K562 (cell line): ENCODE results near the gene DIP2A. TPM values are rescaled to one million over a fixed set of nuclear protein-coding genes. Genes with fewer than 3 reads are reported as not detected.

Experiments used
- ILF3 ChIP-seq: fragments of 450-650 bp; IDR thresholded peaks from 2 replicates; pipeline ENCODE4 v1.6.1; 2018; ENCODE audit warnings: antibody characterized with exemption, mild to moderate bottlenecking, moderate library complexity, borderline replicate concordance
- ILK ChIP-seq: fragments of 450-650 bp; IDR thresholded peaks from 2 replicates; pipeline ENCODE4 v1.6.1; 2016; ENCODE audit warnings: missing genetic modification characterization, low read depth, mild to moderate bottlenecking, missing compliant biosample characterization, moderate library complexity, borderline replicate concordance
- KAT8 ChIP-seq: fragments of 450-650 bp; IDR thresholded peaks from 2 replicates; pipeline ENCODE4 v1.6.1; 2016; ENCODE audit warnings: low read depth, mild to moderate bottlenecking
- LCOR ChIP-seq: sonication (generic); formaldehyde crosslinking; IDR thresholded peaks from 2 replicates; pipeline ENCODE4 v1.8.0; 2022; ENCODE audit warnings: mild to moderate bottlenecking, missing genetic modification reagents
- PTBP1 ChIP-seq: fragments of 200-400 bp; formaldehyde crosslinking; IDR thresholded peaks from 2 replicates; pipeline ENCODE4 v1.6.1; 2017; ENCODE audit warnings: low read depth, low read length
- RAD21 ChIP-seq, 2 experiments: fragments of 250-450 bp in 1 of 2; fragments of 450-650 bp in 1 of 2; sonication (Bioruptor Pico) in 1 of 2; formaldehyde crosslinking in 1 of 2; IDR thresholded peaks in 1 of 2; conservative IDR thresholded peaks in 1 of 2; 2 replicates each; pipeline versions ENCODE4 v1.4.0 to v1.8.0; 2020 to 2022; ENCODE audit warnings: mild to moderate bottlenecking in 2 of 2, moderate library complexity in 1 of 2
- SMARCB1 ChIP-seq: IDR thresholded peaks from 2 replicates; pipeline ENCODE4 v1.6.1; 2011; ENCODE audit warnings: improper control_type of control experiment, low read depth; ENCODE audit not compliant: insufficient read length
- SRSF9 ChIP-seq: fragments of 200-400 bp; formaldehyde crosslinking; IDR thresholded peaks from 2 replicates; pipeline ENCODE4 v1.6.1; 2017; ENCODE audit warnings: low read depth, low read length, borderline replicate concordance
- TBP ChIP-seq: optimal IDR thresholded peaks from 2 replicates; pipeline ENCODE3; 2011; ENCODE audit warnings: low read depth, low read length, improper control_type of control experiment
- ZC3H8 ChIP-seq: fragments of 450-650 bp; IDR thresholded peaks from 2 replicates; pipeline ENCODE4 v1.6.1; 2017
- ZFPM2 ChIP-seq: fragments of 250-450 bp; sonication (Bioruptor Pico); IDR thresholded peaks from 2 replicates; pipeline ENCODE4 v1.5.1; 2022; ENCODE audit warnings: mild to moderate bottlenecking
- ZFX ChIP-seq: sonication (generic); formaldehyde crosslinking; IDR thresholded peaks from 2 replicates; pipeline ENCODE4 v1.8.0; 2022; ENCODE audit warnings: mild to moderate bottlenecking, missing genetic modification reagents, moderate library complexity
- ZNF316 ChIP-seq: fragments of 450-650 bp; IDR thresholded peaks from 2 replicates; pipeline ENCODE4 v1.6.1; 2016
- ZNF583 ChIP-seq: fragments of 250-450 bp; sonication (Bioruptor Pico); IDR thresholded peaks from 2 replicates; pipeline ENCODE4 v1.4.0; 2020
- polyA plus RNA-seq, 8 experiments: library from polyadenylated mRNA; depleted of rRNA in 4 of 8; stranded (reverse) in 5 of 8; unstranded in 3 of 8; fragments of >200 nt; fragmentation: Nextera tagmentation in 2 of 8; fragmentation: Illumina TruSeq in 1 of 8; extraction: Ambion mirVana in 2 of 8; extraction: Trizol in 1 of 8; gene quantifications; 2 replicates each; pipeline versions ENCODE4 v1.2.1 to v1.2.3, GENCODE V29; 2011 to 2014; ENCODE audit warnings: inconsistent platforms in 1 of 8, missing spikeins in 1 of 8
- total RNA-seq, 7 experiments: library from RNA; depleted of rRNA in 6 of 7; stranded (reverse); fragments of >200 nt in 6 of 7; fragmentation: Illumina TruSeq in 2 of 7; extraction: Trizol in 2 of 7; gene quantifications; 2 replicates each; pipeline versions ENCODE4 v1.2.1 to v1.2.3, GENCODE V29; 2011 to 2021; ENCODE audit warnings: low replicate concordance in 1 of 7
- TF ChIP-seq, protein P1 (sequence below), 2 experiments: fragments of 450-650 bp; IDR thresholded peaks; 2 replicates each; pipeline ENCODE4 v1.6.1; 2018; ENCODE audit warnings: mild to moderate bottlenecking in 2 of 2, low read depth in 1 of 2; ENCODE audit not compliant: partially characterized antibody in 2 of 2
- TF ChIP-seq, protein P2 (sequence below): IDR thresholded peaks from 2 replicates; pipeline ENCODE4 v1.6.1; 2014; ENCODE audit warnings: antibody characterized with exemption
- TF ChIP-seq, protein P3 (sequence below): fragments of 250-450 bp; sonication (Bioruptor Pico); IDR thresholded peaks from 2 replicates; pipeline ENCODE4 v1.4.0; 2020; ENCODE audit warnings: borderline replicate concordance
- TF ChIP-seq, protein P4 (sequence below): sonication (generic); formaldehyde crosslinking; IDR thresholded peaks from 2 replicates; pipeline ENCODE4 v1.8.1; 2023; ENCODE audit warnings: missing genetic modification reagents, mild to moderate bottlenecking, borderline replicate concordance

DIP2A gene
- total and polyA plus RNA-seq, 9 of the 15 experiments (the other 6 are each of a cell fraction or from before 2014, with no cell fraction given) = 4.3 to 34.5 (median 20.3) TPM

DNA sequence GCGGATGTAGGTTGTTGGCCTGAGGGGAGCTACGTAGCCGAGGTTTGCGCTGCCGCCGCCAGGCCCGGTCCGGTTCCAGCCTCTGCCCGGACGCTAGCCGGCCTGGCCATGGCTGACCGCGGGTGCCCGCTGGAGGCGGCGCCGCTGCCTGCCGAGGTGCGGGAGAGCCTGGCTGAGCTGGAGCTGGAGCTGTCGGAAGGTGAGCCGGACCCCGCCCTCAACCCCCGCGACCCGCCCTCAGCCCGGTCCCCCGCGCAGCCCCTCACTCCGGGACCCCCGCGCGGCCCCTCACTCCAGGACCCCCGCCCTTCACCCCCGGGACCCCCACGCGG is 299 bp downstream of the DIP2A start (continued):
- TF ChIP-seq, protein P1, sequence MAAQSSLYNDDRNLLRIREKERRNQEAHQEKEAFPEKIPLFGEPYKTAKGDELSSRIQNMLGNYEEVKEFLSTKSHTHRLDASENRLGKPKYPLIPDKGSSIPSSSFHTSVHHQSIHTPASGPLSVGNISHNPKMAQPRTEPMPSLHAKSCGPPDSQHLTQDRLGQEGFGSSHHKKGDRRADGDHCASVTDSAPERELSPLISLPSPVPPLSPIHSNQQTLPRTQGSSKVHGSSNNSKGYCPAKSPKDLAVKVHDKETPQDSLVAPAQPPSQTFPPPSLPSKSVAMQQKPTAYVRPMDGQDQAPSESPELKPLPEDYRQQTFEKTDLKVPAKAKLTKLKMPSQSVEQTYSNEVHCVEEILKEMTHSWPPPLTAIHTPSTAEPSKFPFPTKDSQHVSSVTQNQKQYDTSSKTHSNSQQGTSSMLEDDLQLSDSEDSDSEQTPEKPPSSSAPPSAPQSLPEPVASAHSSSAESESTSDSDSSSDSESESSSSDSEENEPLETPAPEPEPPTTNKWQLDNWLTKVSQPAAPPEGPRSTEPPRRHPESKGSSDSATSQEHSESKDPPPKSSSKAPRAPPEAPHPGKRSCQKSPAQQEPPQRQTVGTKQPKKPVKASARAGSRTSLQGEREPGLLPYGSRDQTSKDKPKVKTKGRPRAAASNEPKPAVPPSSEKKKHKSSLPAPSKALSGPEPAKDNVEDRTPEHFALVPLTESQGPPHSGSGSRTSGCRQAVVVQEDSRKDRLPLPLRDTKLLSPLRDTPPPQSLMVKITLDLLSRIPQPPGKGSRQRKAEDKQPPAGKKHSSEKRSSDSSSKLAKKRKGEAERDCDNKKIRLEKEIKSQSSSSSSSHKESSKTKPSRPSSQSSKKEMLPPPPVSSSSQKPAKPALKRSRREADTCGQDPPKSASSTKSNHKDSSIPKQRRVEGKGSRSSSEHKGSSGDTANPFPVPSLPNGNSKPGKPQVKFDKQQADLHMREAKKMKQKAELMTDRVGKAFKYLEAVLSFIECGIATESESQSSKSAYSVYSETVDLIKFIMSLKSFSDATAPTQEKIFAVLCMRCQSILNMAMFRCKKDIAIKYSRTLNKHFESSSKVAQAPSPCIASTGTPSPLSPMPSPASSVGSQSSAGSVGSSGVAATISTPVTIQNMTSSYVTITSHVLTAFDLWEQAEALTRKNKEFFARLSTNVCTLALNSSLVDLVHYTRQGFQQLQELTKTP (IDR thresholded peaks at IDR 0.05; ENCODE audit: low read depth in 1 of 2, partially characterized antibody in 2 of 2) = no peak
- TF ChIP-seq, protein P2, sequence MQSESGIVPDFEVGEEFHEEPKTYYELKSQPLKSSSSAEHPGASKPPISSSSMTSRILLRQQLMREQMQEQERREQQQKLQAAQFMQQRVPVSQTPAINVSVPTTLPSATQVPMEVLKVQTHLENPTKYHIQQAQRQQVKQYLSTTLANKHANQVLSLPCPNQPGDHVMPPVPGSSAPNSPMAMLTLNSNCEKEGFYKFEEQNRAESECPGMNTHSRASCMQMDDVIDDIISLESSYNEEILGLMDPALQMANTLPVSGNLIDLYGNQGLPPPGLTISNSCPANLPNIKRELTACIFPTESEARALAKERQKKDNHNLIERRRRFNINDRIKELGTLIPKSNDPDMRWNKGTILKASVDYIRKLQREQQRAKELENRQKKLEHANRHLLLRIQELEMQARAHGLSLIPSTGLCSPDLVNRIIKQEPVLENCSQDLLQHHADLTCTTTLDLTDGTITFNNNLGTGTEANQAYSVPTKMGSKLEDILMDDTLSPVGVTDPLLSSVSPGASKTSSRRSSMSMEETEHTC = 0 out of 2 replicates have a peak, but pooled peaks have one; percentile 4
- TF ChIP-seq LCOR (CRISPR knock-in tag) = no peak
- TF ChIP-seq ZFPM2 (CRISPR knock-in tag) = no peak
- TF ChIP-seq PTBP1 = no peak
- no peak for TF ChIP-seq SRSF9
- TF ChIP-seq SMARCB1 = no peak
- no peak for TF ChIP-seq ILK
- TF ChIP-seq ZC3H8 = no peak
- TF ChIP-seq ZNF316 = no peak
- TF ChIP-seq ZFX (CRISPR knock-in tag) = no peak; the same call in 1 of the 2 replicates
- TF ChIP-seq, protein P3, sequence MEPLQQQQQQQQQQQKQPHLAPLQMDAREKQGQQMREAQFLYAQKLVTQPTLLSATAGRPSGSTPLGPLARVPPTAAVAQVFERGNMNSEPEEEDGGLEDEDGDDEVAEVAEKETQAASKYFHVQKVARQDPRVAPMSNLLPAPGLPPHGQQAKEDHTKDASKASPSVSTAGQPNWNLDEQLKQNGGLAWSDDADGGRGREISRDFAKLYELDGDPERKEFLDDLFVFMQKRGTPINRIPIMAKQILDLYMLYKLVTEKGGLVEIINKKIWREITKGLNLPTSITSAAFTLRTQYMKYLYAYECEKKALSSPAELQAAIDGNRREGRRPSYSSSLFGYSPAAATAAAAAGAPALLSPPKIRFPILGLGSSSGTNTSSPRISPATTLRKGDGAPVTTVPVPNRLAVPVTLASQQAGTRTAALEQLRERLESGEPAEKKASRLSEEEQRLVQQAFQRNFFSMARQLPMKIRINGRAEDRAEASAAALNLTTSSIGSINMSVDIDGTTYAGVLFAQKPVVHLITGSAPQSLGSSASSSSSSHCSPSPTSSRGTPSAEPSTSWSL (CRISPR knock-in tag) = no peak
- peak in 1 of 2 experiments; percentile 6; a peak in 2 of 4 replicates for TF ChIP-seq RAD21 (CRISPR knock-in tag; conservative IDR thresholded peaks at IDR 0.05 in 1 of 2, IDR thresholded peaks at IDR 0.05 in 1 of 2)
- TF ChIP-seq, protein P4, sequence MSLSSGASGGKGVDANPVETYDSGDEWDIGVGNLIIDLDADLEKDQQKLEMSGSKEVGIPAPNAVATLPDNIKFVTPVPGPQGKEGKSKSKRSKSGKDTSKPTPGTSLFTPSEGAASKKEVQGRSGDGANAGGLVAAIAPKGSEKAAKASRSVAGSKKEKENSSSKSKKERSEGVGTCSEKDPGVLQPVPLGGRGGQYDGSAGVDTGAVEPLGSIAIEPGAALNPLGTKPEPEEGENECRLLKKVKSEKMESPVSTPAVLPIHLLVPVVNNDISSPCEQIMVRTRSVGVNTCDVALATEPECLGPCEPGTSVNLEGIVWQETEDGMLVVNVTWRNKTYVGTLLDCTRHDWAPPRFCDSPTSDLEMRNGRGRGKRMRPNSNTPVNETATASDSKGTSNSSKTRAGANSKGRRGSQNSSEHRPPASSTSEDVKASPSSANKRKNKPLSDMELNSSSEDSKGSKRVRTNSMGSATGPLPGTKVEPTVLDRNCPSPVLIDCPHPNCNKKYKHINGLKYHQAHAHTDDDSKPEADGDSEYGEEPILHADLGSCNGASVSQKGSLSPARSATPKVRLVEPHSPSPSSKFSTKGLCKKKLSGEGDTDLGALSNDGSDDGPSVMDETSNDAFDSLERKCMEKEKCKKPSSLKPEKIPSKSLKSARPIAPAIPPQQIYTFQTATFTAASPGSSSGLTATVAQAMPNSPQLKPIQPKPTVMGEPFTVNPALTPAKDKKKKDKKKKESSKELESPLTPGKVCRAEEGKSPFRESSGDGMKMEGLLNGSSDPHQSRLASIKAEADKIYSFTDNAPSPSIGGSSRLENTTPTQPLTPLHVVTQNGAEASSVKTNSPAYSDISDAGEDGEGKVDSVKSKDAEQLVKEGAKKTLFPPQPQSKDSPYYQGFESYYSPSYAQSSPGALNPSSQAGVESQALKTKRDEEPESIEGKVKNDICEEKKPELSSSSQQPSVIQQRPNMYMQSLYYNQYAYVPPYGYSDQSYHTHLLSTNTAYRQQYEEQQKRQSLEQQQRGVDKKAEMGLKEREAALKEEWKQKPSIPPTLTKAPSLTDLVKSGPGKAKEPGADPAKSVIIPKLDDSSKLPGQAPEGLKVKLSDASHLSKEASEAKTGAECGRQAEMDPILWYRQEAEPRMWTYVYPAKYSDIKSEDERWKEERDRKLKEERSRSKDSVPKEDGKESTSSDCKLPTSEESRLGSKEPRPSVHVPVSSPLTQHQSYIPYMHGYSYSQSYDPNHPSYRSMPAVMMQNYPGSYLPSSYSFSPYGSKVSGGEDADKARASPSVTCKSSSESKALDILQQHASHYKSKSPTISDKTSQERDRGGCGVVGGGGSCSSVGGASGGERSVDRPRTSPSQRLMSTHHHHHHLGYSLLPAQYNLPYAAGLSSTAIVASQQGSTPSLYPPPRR (CRISPR knock-in tag) = no peak
- no peak for TF ChIP-seq ZNF583
- TF ChIP-seq TBP = no peak
- TF ChIP-seq ILF3 = no peak
- no peak for TF ChIP-seq KAT8
